CD14-positive monocyte (primary cell): ENCODE measurements around the gene ZYX. TPM values are rescaled to one million over a fixed set of nuclear protein-coding genes. Genes with fewer than 3 reads are reported as not detected.

Source experiments
- DNase-seq, 3 donors: peaks; one replicate each; pipeline ENCODE4 v3.0.0-alpha.2; 2011 to 2022
- H2AFZ ChIP-seq: 2 replicates; pipeline ENCODE4 v1.6.0; 2012; ENCODE audit warnings: mild to moderate bottlenecking, low read depth, low read length, inconsistent platforms; ENCODE audit not compliant: insufficient read depth, poor library complexity, severe bottlenecking
- H3K27ac ChIP-seq, 2 donors: 1 replicate in 1 of 2; 2 replicates in 1 of 2; pipeline ENCODE4 v1.5.1; 2012 to 2013; ENCODE audit warnings: low read length in 2 of 2, control low read depth in 1 of 2, inconsistent platforms in 1 of 2, low read depth in 1 of 2, mild to moderate bottlenecking in 1 of 2
- H3K27me3 ChIP-seq, 2 donors: one replicate each; pipeline versions ENCODE4 v1.6.0 to v1.6.1; 2011 to 2013; ENCODE audit warnings: low read length in 2 of 2; ENCODE audit not compliant: control insufficient read depth in 2 of 2, insufficient read depth in 2 of 2
- H3K36me3 ChIP-seq, 2 donors: replicated peaks in 1 of 2; 1 replicate in 1 of 2; 2 replicates in 1 of 2; pipeline versions ENCODE4 v1.5.1 to v1.6.1; 2012 to 2013; ENCODE audit warnings: low read length in 2 of 2, control low read depth in 1 of 2, inconsistent platforms in 1 of 2, mild to moderate bottlenecking in 1 of 2; ENCODE audit not compliant: insufficient read depth in 2 of 2, control insufficient read depth in 1 of 2
- H3K4me1 ChIP-seq, 2 donors: 1 replicate in 1 of 2; 2 replicates in 1 of 2; pipeline versions ENCODE4 v1.5.1 to v1.6.1; 2012 to 2013; ENCODE audit warnings: low read length in 2 of 2, control low read depth in 1 of 2, inconsistent platforms in 1 of 2, mild to moderate bottlenecking in 1 of 2, moderate library complexity in 1 of 2; ENCODE audit not compliant: insufficient read depth in 2 of 2, control insufficient read depth in 1 of 2
- H3K4me2 ChIP-seq: replicated peaks from 2 replicates; pipeline ENCODE3; 2012; ENCODE audit warnings: low read length, moderate library complexity, mild to moderate bottlenecking; ENCODE audit not compliant: poor library complexity, severe bottlenecking; ENCODE audit errors: extremely low read depth
- H3K4me3 ChIP-seq, 3 experiments: fragments of 200-600 bp in 1 of 3; sonication (generic) in 1 of 3; replicated peaks in 1 of 3; 1 replicate in 2 of 3; 2 replicates in 1 of 3; pipeline ENCODE4 v1.5.1; 2011 to 2013; ENCODE audit warnings: low read length in 3 of 3, mild to moderate bottlenecking in 3 of 3, control low read depth in 2 of 3, low read depth in 2 of 3, inconsistent platforms in 1 of 3, moderate library complexity in 1 of 3
- H3K79me2 ChIP-seq: 2 replicates; pipeline ENCODE4 v1.6.0; 2012; ENCODE audit warnings: mild to moderate bottlenecking, control low read depth, inconsistent platforms, low read length, moderate library complexity; ENCODE audit not compliant: insufficient read depth
- H3K9ac ChIP-seq: 2 replicates; pipeline ENCODE4 v1.6.0; 2017; ENCODE audit warnings: low read length, mild to moderate bottlenecking; ENCODE audit not compliant: insufficient read depth, poor library complexity, severe bottlenecking
- H3K9me3 ChIP-seq, 2 donors: replicated peaks in 1 of 2; 1 replicate in 1 of 2; 2 replicates in 1 of 2; pipeline versions ENCODE4 v1.5.1 to v1.6.1; 2012 to 2013; ENCODE audit warnings: low read length in 2 of 2, control low read depth in 1 of 2; ENCODE audit not compliant: control insufficient read depth in 1 of 2, insufficient read depth in 1 of 2
- H4K20me1 ChIP-seq: 2 replicates; pipeline ENCODE4 v1.6.0; 2012; ENCODE audit warnings: mild to moderate bottlenecking, low read length, control low read depth, moderate library complexity; ENCODE audit not compliant: insufficient read depth
- H3K27ac Mint-ChIP-seq, 7 donors: one replicate each; pipeline ENCODE4 v1.8.0; 2020; ENCODE audit warnings: mild to moderate bottlenecking in 7 of 7, mixed read lengths in 7 of 7, moderate library complexity in 6 of 7, inconsistent platforms in 2 of 7
- H3K27me3 Mint-ChIP-seq, 3 donors: one replicate each; pipeline ENCODE4 v1.8.0; 2021 to 2022; ENCODE audit warnings: low read depth in 3 of 3, mild to moderate bottlenecking in 3 of 3, mixed read lengths in 3 of 3, moderate library complexity in 3 of 3, inconsistent platforms in 1 of 3
- H3K36me3 Mint-ChIP-seq, 2 donors: one replicate each; pipeline ENCODE4 v1.8.0; 2020; ENCODE audit warnings: mixed read lengths in 2 of 2, inconsistent platforms in 1 of 2, mild to moderate bottlenecking in 1 of 2
- H3K4me1 Mint-ChIP-seq: one replicate; pipeline ENCODE4 v1.8.0; 2020; ENCODE audit warnings: mild to moderate bottlenecking, mixed read lengths
- H3K4me3 Mint-ChIP-seq, 2 donors: one replicate each; pipeline ENCODE4 v1.8.0; 2020; ENCODE audit warnings: mild to moderate bottlenecking in 2 of 2, mixed read lengths in 2 of 2, moderate library complexity in 1 of 2
- H3K9me3 Mint-ChIP-seq, 7 donors: one replicate each; pipeline ENCODE4 v1.8.0; 2020 to 2022; ENCODE audit warnings: mixed read lengths in 7 of 7, mild to moderate bottlenecking in 6 of 7, moderate library complexity in 6 of 7, inconsistent platforms in 2 of 7
- CTCF ChIP-seq: fragments of 200-600 bp; IDR thresholded peaks from one replicate; pipeline ENCODE4 v1.8.0; 2022; ENCODE audit warnings: antibody characterized with exemption, mild to moderate bottlenecking
- whole genome bisulfite sequencing: methylation state at CpG from one replicate; pipeline ENCODE4 v1.1.5; 2013; ENCODE audit warnings: missing lambda C conversion rate; ENCODE audit not compliant: insufficient coverage; 5-methylcytosine and 5-hydroxymethylcytosine counted together
- intact Hi-C, 2 donors: fragments of 100-400 bp; cut with micrococcal nuclease; formaldehyde crosslinking; loops; one replicate each; pipeline versions ENCODE4 v1.15.0 to v1.15.1; 2023
- polyA plus RNA-seq, 3 donors: library from polyadenylated mRNA; depleted of rRNA in 1 of 3; unstranded in 2 of 3; stranded (reverse) in 1 of 3; fragments of 300-500 nt in 2 of 3; fragments of >200 nt in 1 of 3; fragmentation: Illumina TruSeq in 2 of 3; gene quantifications; 1 replicate in 2 of 3; 2 replicates in 1 of 3; pipeline ENCODE4 v1.2.3, GENCODE V29; 2012 to 2021

Gene ZYX
- polyA plus RNA-seq, 3 donors = 198 to 417 (median 331) TPM

GRCh38 chr7:143407287-143408251 lies 26.4 kb downstream of the ZYX start:
- Histone ChIP-seq H3K4me2 (peak overlapping the region; percentile 83), H3K4me1 (peaks cover 52 to 54% of the 10 kb centered on the region in 2 donors)

More at GRCh38 chr7:143407287-143408251, 26.4 kb downstream of the ZYX start:
- no peaks in the 10 kb centered on the region for H3K36me3 ChIP-seq
- peak overlapping the region in 1 of 3 experiments; percentile 64 for H3K4me3 ChIP-seq
- H3K27me3 ChIP-seq = no peaks in the 10 kb centered on the region
- H3K9ac ChIP-seq = peak overlapping the region; percentile 15
- H3K9me3 ChIP-seq = no peaks in the 10 kb centered on the region
- Mint-ChIP-seq H3K4me3 (peak overlapping the region; percentile 67 to 88), H3K36me3 (peaks cover 0 to 2% of the 10 kb centered on the region in 2 donors), H3K4me1 (peaks cover 56% of the 10 kb centered on the region), H3K27ac (peak overlapping the region; percentile 10 to 70 (median 59)), H3K9me3 (peaks cover 0 to 2% (median 0%) of the 10 kb centered on the region in 7 donors), H3K27me3 (peaks cover 0 to 3% (median 0%) of the 10 kb centered on the region in 3 donors)
- H2AFZ ChIP-seq = peak overlapping the region; percentile 55
- WGBS = 4% methylated on average over 12 of the region's 13 CpGs
- intact Hi-C loops = loop anchor here in 1 of 2 donors (10.0 kb wide), 1 partner anchor 93 kb away; the partner anchor contains the start of gene CLCN1
- peak in 2 of 3 donors; percentile 35 to 54 for DNase-seq
- peaks cover 31% of the 10 kb centered on the region for H3K79me2 ChIP-seq
- no peaks in the 10 kb centered on the region for H4K20me1 ChIP-seq
- H3K27ac ChIP-seq = peak overlapping the region in 1 of 2 donors; percentile 16
- TF ChIP-seq CTCF = no peak
